Measurements from ENCODE around the gene GNA12. TPM values are rescaled to one million over a fixed set of nuclear protein-coding genes. Genes with fewer than 3 reads are reported as not detected.
"Not testable (repeated sequence)": the region's sequence is repeated elsewhere in the genome, so short reads cannot be mapped to it uniquely, and the experiment has no call there.

The GNA12 gene
- total RNA-seq, 2 experiments from 2014 or later: 23.6 to 23.7 TPM

- ChIA-PET CTCF (interaction anchor here (0.7 to 4.9 kb wide), 29 partner anchors 9 to 1033 kb away, joined by 3 to 34 read pairs (median 5); partner anchors contain the start of gene TTYH3), POLR2A (interaction anchor here (0.9 to 1.0 kb wide), 2 partner anchors 13 to 107 kb away, joined by 3 read pairs; no protein-coding TSS in a partner anchor)
- peak overlapping the region; percentile 73 for H3K4me3 Mint-ChIP-seq
- H3K36me3 Mint-ChIP-seq: peaks cover 1% of the 10 kb centered on the region
- no peak for DNase-seq
- intact Hi-C loops (cut with micrococcal nuclease): loop anchor here (2.0 to 10.0 kb wide), 6 partner anchors 92 to 800 kb away; partner anchors contain the start of gene SDK1
- H3K27me3 Mint-ChIP-seq: no peaks in the 10 kb centered on the region
- H3K4me1 Mint-ChIP-seq (ENCODE audit: low read depth): peaks cover 31% of the 10 kb centered on the region
- peak overlapping the region; percentile 91 for H3K27ac Mint-ChIP-seq
- no peaks in the 10 kb centered on the region for H3K9me3 Mint-ChIP-seq
Measured at GRCh38 chr7:2864204-2864985, 20.3 kb upstream of the GNA12 start.

GRCh38 chr7:2863461-2864066 lies 19.5 kb upstream of the GNA12 start:
- ChIA-PET POLR2A (interaction anchor here (1.0 kb wide), 1 partner anchor 12 kb away, joined by 3 read pairs; no protein-coding TSS in a partner anchor), CTCF (interaction anchor here (0.7 to 4.9 kb wide), 10 partner anchors 12 to 1034 kb away, joined by 3 to 34 read pairs (median 4); no protein-coding TSS in a partner anchor)
- intact Hi-C loops (cut with micrococcal nuclease): loop anchor here (2.0 to 10.0 kb wide), 8 partner anchors 19 to 801 kb away; partner anchors contain the start of genes GNA12 and SDK1

GRCh38 chr7:2862831-2863361 lies 18.8 kb upstream of the GNA12 start:
- peaks cover 25% of the 10 kb centered on the region for H3K4me1 Mint-ChIP-seq (ENCODE audit: low read depth)
- no peaks in the 10 kb centered on the region for H3K9me3 Mint-ChIP-seq
- peak overlapping the region; percentile 91 for H3K27ac Mint-ChIP-seq
- ChIA-PET CTCF (interaction anchor here (0.8 kb wide), 1 partner anchor 257 kb away, joined by 3 read pairs; no protein-coding TSS in a partner anchor), POLR2A (no interaction called here)
- no peaks in the 10 kb centered on the region for H3K27me3 Mint-ChIP-seq
- DNase-seq: no peak
- H3K4me3 Mint-ChIP-seq: peak overlapping the region; percentile 73
- intact Hi-C loops (cut with micrococcal nuclease): loop anchor here (2.0 to 10.0 kb wide), 5 partner anchors 18 to 802 kb away; partner anchors contain the start of gene GNA12
- H3K36me3 Mint-ChIP-seq: peaks cover 1% of the 10 kb centered on the region

More at GRCh38 chr7:2863461-2864066, 19.5 kb upstream of the GNA12 start:
- DNase-seq: peak; percentile 91
- Mint-ChIP-seq H3K9me3 (no peaks in the 10 kb centered on the region), H3K4me1 (ENCODE audit: low read depth) (peaks cover 25% of the 10 kb centered on the region), H3K36me3 (peaks cover 1% of the 10 kb centered on the region), H3K27ac (peak overlapping the region; percentile 91), H3K4me3 (peak overlapping the region; percentile 73), H3K27me3 (no peaks in the 10 kb centered on the region)

GRCh38 chr7:2861509-2861908 lies 17.4 kb upstream of the GNA12 start:
- no peak overlapping the region for H3K27ac Mint-ChIP-seq
- H3K4me3 Mint-ChIP-seq: no peak overlapping the region
- intact Hi-C loops (cut with micrococcal nuclease): loop anchor here (5.0 to 10.0 kb wide), 3 partner anchors 89 to 803 kb away; no protein-coding TSS in a partner anchor
- H3K4me1 Mint-ChIP-seq (ENCODE audit: low read depth): peaks cover 25% of the 10 kb centered on the region
- H3K9me3 Mint-ChIP-seq: no peaks in the 10 kb centered on the region
- no peak for DNase-seq
- CTCF ChIA-PET: no interaction called here
- POLR2A ChIA-PET: no interaction called here
- H3K27me3 Mint-ChIP-seq: no peaks in the 10 kb centered on the region
- peaks cover 1% of the 10 kb centered on the region for H3K36me3 Mint-ChIP-seq

GRCh38 chr7:2860627-2861133 lies 16.6 kb upstream of the GNA12 start:
- Mint-ChIP-seq H3K4me3 (no peak overlapping the region), H3K4me1 (ENCODE audit: low read depth) (peaks cover 25% of the 10 kb centered on the region), H3K36me3 (peaks cover 1% of the 10 kb centered on the region), H3K27me3 (no peaks in the 10 kb centered on the region), H3K9me3 (no peaks in the 10 kb centered on the region), H3K27ac (no peak overlapping the region)
- ChIA-PET CTCF (no interaction called here), POLR2A (no interaction called here)
- intact Hi-C loops (cut with micrococcal nuclease): loop anchor here (5.0 to 10.0 kb wide), 3 partner anchors 88 to 804 kb away; no protein-coding TSS in a partner anchor
- DNase-seq: no peak

GRCh38 chr7:2859952-2860351 lies 15.8 kb upstream of the GNA12 start:
- Mint-ChIP-seq H3K4me1 (ENCODE audit: low read depth) (peaks cover 24% of the 10 kb centered on the region), H3K36me3 (peaks cover 1% of the 10 kb centered on the region), H3K27me3 (no peaks in the 10 kb centered on the region), H3K4me3 (no peak overlapping the region), H3K27ac (no peak overlapping the region), H3K9me3 (no peaks in the 10 kb centered on the region)
- intact Hi-C loops (cut with micrococcal nuclease): loop anchor here (5.0 to 10.0 kb wide), 3 partner anchors 88 to 805 kb away; no protein-coding TSS in a partner anchor
- no peak for DNase-seq
- POLR2A ChIA-PET: no interaction called here
- CTCF ChIA-PET: no interaction called here

- Mint-ChIP-seq H3K27me3 (no peaks in the 10 kb centered on the region), H3K27ac (no peak overlapping the region), H3K36me3 (no peaks in the 10 kb centered on the region), H3K4me1 (ENCODE audit: low read depth) (peaks cover 12% of the 10 kb centered on the region), H3K9me3 (no peaks in the 10 kb centered on the region), H3K4me3 (no peak overlapping the region)
- intact Hi-C loops (cut with micrococcal nuclease): no loop called here
- no peak for DNase-seq
- ChIA-PET POLR2A (no interaction called here), CTCF (interaction anchor here (0.7 kb wide), 1 partner anchor 64 kb away, joined by 3 read pairs; no protein-coding TSS in a partner anchor)
Measured at GRCh38 chr7:2858621-2859020, 14.5 kb upstream of the GNA12 start.

GRCh38 chr7:2856388-2857169 lies 12.5 kb upstream of the GNA12 start:
- H3K4me1 Mint-ChIP-seq (ENCODE audit: low read depth): peaks cover 4% of the 10 kb centered on the region
- H3K9me3 Mint-ChIP-seq: no peaks in the 10 kb centered on the region
- H3K27ac Mint-ChIP-seq: no peak overlapping the region
- H3K4me3 Mint-ChIP-seq: no peak overlapping the region
- no peaks in the 10 kb centered on the region for H3K27me3 Mint-ChIP-seq
- CTCF ChIA-PET: interaction anchor here (1.1 kb wide), 1 partner anchor 8 kb away, joined by 5 read pairs; no protein-coding TSS in a partner anchor
- POLR2A ChIA-PET: interaction anchor here (0.6 kb wide), 1 partner anchor 65 kb away, joined by 4 read pairs; no protein-coding TSS in a partner anchor
- H3K36me3 Mint-ChIP-seq: no peaks in the 10 kb centered on the region
- no peak for DNase-seq
- intact Hi-C loops (cut with micrococcal nuclease): no loop called here

- Mint-ChIP-seq H3K27me3 (no peaks in the 10 kb centered on the region), H3K27ac (no peak overlapping the region), H3K9me3 (no peaks in the 10 kb centered on the region), H3K4me3 (no peak overlapping the region), H3K4me1 (ENCODE audit: low read depth) (peaks cover 9% of the 10 kb centered on the region), H3K36me3 (no peaks in the 10 kb centered on the region)
- intact Hi-C loops (cut with micrococcal nuclease): no loop called here
- ChIA-PET POLR2A (interaction anchor here (0.6 kb wide), 1 partner anchor 56 kb away, joined by 4 read pairs; no protein-coding TSS in a partner anchor), CTCF (interaction anchor here (1.1 to 1.2 kb wide), 2 partner anchors 9 to 10 kb away, joined by 3 to 5 read pairs; no protein-coding TSS in a partner anchor)
- DNase-seq: no peak
Measured at GRCh38 chr7:2855386-2855785, 11.3 kb upstream of the GNA12 start.

GRCh38 chr7:2853552-2853951 lies 9.4 kb upstream of the GNA12 start:
- H3K36me3 Mint-ChIP-seq; H3K9me3 Mint-ChIP-seq; H3K27me3 Mint-ChIP-seq; H3K4me3 Mint-ChIP-seq; H3K4me1 Mint-ChIP-seq (ENCODE audit: low read depth); CTCF ChIA-PET; DNase-seq; intact Hi-C loops (cut with micrococcal nuclease); H3K27ac Mint-ChIP-seq: not testable (repeated sequence)
- POLR2A ChIA-PET: interaction anchor here (0.7 kb wide), 1 partner anchor 100 kb away, joined by 3 read pairs; no protein-coding TSS in a partner anchor

GRCh38 chr7:2853147-2853546 lies 9.0 kb upstream of the GNA12 start:
- ChIA-PET POLR2A (no interaction called here), CTCF (no interaction called here)
- H3K36me3 Mint-ChIP-seq: no peaks in the 10 kb centered on the region
- no peaks in the 10 kb centered on the region for H3K9me3 Mint-ChIP-seq
- intact Hi-C loops (cut with micrococcal nuclease): no loop called here
- no peaks in the 10 kb centered on the region for H3K27me3 Mint-ChIP-seq
- H3K4me3 Mint-ChIP-seq: no peak overlapping the region
- peaks cover 9% of the 10 kb centered on the region for H3K4me1 Mint-ChIP-seq (ENCODE audit: low read depth)
- no peak for DNase-seq
- no peak overlapping the region for H3K27ac Mint-ChIP-seq
